GM12878 (cell line): Measurements from ENCODE around the gene TGFBRAP1. TPM values are rescaled to one million over a fixed set of nuclear protein-coding genes. Genes with fewer than 3 reads are reported as not detected.

Experiments
- ATAC-seq: fragments of 200-7000 bp; cut with Tn5 transposase; 3 replicates; pipeline ENCODE4 v1.9.1; 2020; ENCODE audit warnings: mild to moderate bottlenecking, moderate library complexity
- BruUV-seq: library from RNA; stranded (reverse); fragments of 400-500 nt; replicated peaks from 2 replicates; lab custom pipeline; 2021; lab: Mats Ljungman, UMichigan
- CTCF ChIA-PET: fragments of 300-600 bp; sonication (Branson Sonifier 250); formaldehyde crosslinking; extraction: SDS; loops from one replicate; lab custom pipeline; 2021; ENCODE audit warnings: inconsistent platforms; lab: Yijun Ruan, JAX
- POLR2A ChIA-PET: fragments of 350-600 bp; formaldehyde crosslinking; extraction: SDS; loops from one replicate; lab custom pipeline; 2021; ENCODE audit warnings: inconsistent platforms; lab: Charles Lee
- RAD21 ChIA-PET: fragments of 300-600 bp; sonication (Branson Sonifier 250); formaldehyde crosslinking; loops from one replicate; lab custom pipeline; 2023; ENCODE audit warnings: antibody characterized with exemption; ENCODE audit not compliant: unreplicated experiment; lab: Charles Lee
- SMC1A ChIA-PET: fragments of 300-600 bp; sonication (Branson Sonifier 250); formaldehyde crosslinking; loops from one replicate; lab custom pipeline; 2023; ENCODE audit not compliant: unreplicated experiment, uncharacterized antibody; lab: Charles Lee
- DNase-seq: peaks from one replicate; pipeline ENCODE4 v3.0.0-alpha.2; 2011; ENCODE audit warnings: low read depth, low spot score
- FAIRE-seq: peaks from 3 replicates; lab custom pipeline; 2011; peaks lifted over from hg19 to GRCh38; lab: Jason Lieb, UNC
- H2AFZ ChIP-seq: 2 replicates; pipeline ENCODE4 v1.6.0; 2011; ENCODE audit warnings: low read depth, low read length, control low read depth; ENCODE audit not compliant: control insufficient read depth
- H3K27ac ChIP-seq: 2 replicates; pipeline ENCODE4 v1.5.1; 2011; ENCODE audit warnings: control low read depth; ENCODE audit not compliant: control insufficient read depth, insufficient read depth
- H3K27me3 ChIP-seq, 2 experiments: replicated peaks in 1 of 2; 2 replicates each; pipeline versions ENCODE4 v1.6.0 to v1.6.1; 2011; ENCODE audit warnings: low read length in 1 of 2; ENCODE audit not compliant: control insufficient read depth in 2 of 2, insufficient read depth in 2 of 2
- H3K36me3 ChIP-seq, 2 experiments: 2 replicates each; pipeline ENCODE4 v1.5.1; 2011; ENCODE audit warnings: low read length in 1 of 2; ENCODE audit not compliant: control insufficient read depth in 2 of 2, insufficient read depth in 2 of 2
- H3K4me1 ChIP-seq: 2 replicates; pipeline ENCODE4 v1.6.1; 2011; ENCODE audit warnings: mild to moderate bottlenecking, low read length, moderate library complexity, mixed read lengths; ENCODE audit not compliant: control insufficient read depth, insufficient read depth
- H3K4me2 ChIP-seq: 2 replicates; pipeline ENCODE4 v1.6.0; 2011; ENCODE audit warnings: control low read depth; ENCODE audit not compliant: control insufficient read depth, insufficient read depth
- H3K4me3 ChIP-seq: fragments of 200-600 bp; sonication (generic); 2 replicates; pipeline ENCODE4 v1.5.1; 2016
- H3K79me2 ChIP-seq: 2 replicates; pipeline ENCODE4 v1.6.0; 2011; ENCODE audit warnings: low read length; ENCODE audit not compliant: control insufficient read depth, insufficient read depth
- H3K9ac ChIP-seq: 2 replicates; pipeline ENCODE4 v1.8.0; 2011; ENCODE audit warnings: low read length, control low read depth, mixed read lengths; ENCODE audit not compliant: control insufficient read depth, insufficient read depth
- H3K9me3 ChIP-seq: replicated peaks from 3 replicates; pipeline ENCODE4 v1.5.1; 2011; ENCODE audit warnings: mild to moderate bottlenecking, low read length; ENCODE audit not compliant: control insufficient read depth, insufficient read depth
- H4K20me1 ChIP-seq: 2 replicates; pipeline ENCODE4 v1.6.0; 2011; ENCODE audit not compliant: control insufficient read depth, insufficient read depth
- BACH1 ChIP-seq: fragments of 450-650 bp; IDR thresholded peaks from 2 replicates; pipeline ENCODE4 v1.6.1; 2017; ENCODE audit warnings: mild to moderate bottlenecking, borderline replicate concordance
- CUX1 ChIP-seq: IDR thresholded peaks from 2 replicates; pipeline ENCODE4 v1.6.1; 2012; ENCODE audit warnings: improper control_type of control experiment, low read depth, low read length; ENCODE audit not compliant: insufficient replicate concordance
- HCFC1 ChIP-seq: fragments of 150-350 bp; IDR thresholded peaks from 2 replicates; pipeline ENCODE4 v1.6.1; 2014; ENCODE audit warnings: low read length
- HDAC2 ChIP-seq: fragments of 200-600 bp; sonication (generic); IDR thresholded peaks from 2 replicates; pipeline ENCODE4 v1.6.1; 2017
- MAX ChIP-seq: IDR thresholded peaks from 2 replicates; pipeline ENCODE4 v1.6.1; 2012; ENCODE audit warnings: low read depth, low read length, improper control_type of control experiment
- MLLT1 ChIP-seq: fragments of 450-650 bp; IDR thresholded peaks from 2 replicates; pipeline ENCODE4 v1.6.1; 2016; ENCODE audit warnings: mild to moderate bottlenecking
- MYB ChIP-seq: fragments of 150-350 bp; IDR thresholded peaks from 2 replicates; pipeline ENCODE4 v1.6.1; 2014; ENCODE audit warnings: mild to moderate bottlenecking, low read depth, low read length, borderline replicate concordance
- NFXL1 ChIP-seq: fragments of 450-650 bp; IDR thresholded peaks from 2 replicates; pipeline ENCODE4 v1.6.1; 2017; ENCODE audit warnings: antibody characterized with exemption, mild to moderate bottlenecking, borderline replicate concordance
- NKRF ChIP-seq: fragments of 450-650 bp; conservative IDR thresholded peaks from 2 replicates; pipeline ENCODE4 v1.6.1; 2017; ENCODE audit warnings: mild to moderate bottlenecking, moderate library complexity
- SP1 ChIP-seq: IDR thresholded peaks from one replicate; pipeline ENCODE4 v1.6.1; 2011; ENCODE audit warnings: low read depth, low read length
- STAT3 ChIP-seq: IDR thresholded peaks from 2 replicates; pipeline ENCODE4 v1.6.1; 2011; ENCODE audit warnings: low read depth, low read length, improper control_type of control experiment
- TARDBP ChIP-seq: IDR thresholded peaks from 2 replicates; pipeline ENCODE4 v1.6.1; 2016; ENCODE audit warnings: borderline replicate concordance
- ZNF217 ChIP-seq: fragments of 450-650 bp; IDR thresholded peaks from 2 replicates; pipeline ENCODE4 v1.6.1; 2017; ENCODE audit warnings: antibody characterized with exemption, mild to moderate bottlenecking
- ZNF24 ChIP-seq: fragments of 450-650 bp; IDR thresholded peaks from 2 replicates; pipeline ENCODE4 v1.6.1; 2017; ENCODE audit warnings: antibody characterized with exemption, mild to moderate bottlenecking
- WGBS: methylation state at CpG from one replicate; pipeline ENCODE4 v1.1.6; 2016; ENCODE audit warnings: low lambda C conversion rate; ENCODE audit not compliant: insufficient replicate concordance, insufficient coverage; ENCODE audit errors: missing lambda C conversion rate; 5-methylcytosine and 5-hydroxymethylcytosine counted together
- in situ Hi-C: fragments of 300-500 bp; cut with MboI; formaldehyde crosslinking; loops from 9 replicates; pipeline ENCODE4 v1.14.3; 2018; ENCODE audit warnings: mixed read lengths
- intact Hi-C: fragments of 100-400 bp; cut with micrococcal nuclease; formaldehyde crosslinking; loops from one replicate; pipeline ENCODE4 v1.14.2; 2022; ENCODE audit not compliant: unreplicated experiment
- polyA plus RNA-seq, 11 experiments: library from polyadenylated mRNA; depleted of rRNA in 4 of 11; unstranded in 6 of 11; stranded (reverse) in 5 of 11; fragments of >200 nt; fragmentation: Nextera tagmentation in 4 of 11; fragmentation: Illumina TruSeq in 1 of 11; extraction: Ambion mirVana in 4 of 11; extraction: Trizol in 1 of 11; gene quantifications; 1 replicate in 1 of 11; 2 replicates in 10 of 11; pipeline versions ENCODE4 v1.2.1 to v1.2.3, GENCODE V29; 2011 to 2016; ENCODE audit warnings: inconsistent platforms in 2 of 11, missing spikeins in 2 of 11, low read depth in 1 of 11
- total RNA-seq, 4 experiments: library from RNA; depleted of rRNA in 3 of 4; stranded (reverse); fragments of >200 nt in 3 of 4; fragmentation: Illumina TruSeq in 1 of 4; extraction: Trizol in 1 of 4; gene quantifications; 2 replicates each; pipeline versions ENCODE4 v1.2.1 to v1.2.3, GENCODE V29; 2013 to 2021

TGFBRAP1 gene
- total and polyA plus RNA-seq, 10 of the 15 experiments (the other 5 are each of a cell fraction or from before 2014, with no cell fraction given), result 7.9 to 37.4 (median 23.7) TPM

GRCh38 chr2:105364436-105365139 is 35.1 kb upstream of the TGFBRAP1 start:
- no TSS peak for BruUV-seq
- Histone ChIP-seq H2AFZ (no peak overlapping the region), H3K9ac (no peak overlapping the region), H3K27me3 (no peaks in the 10 kb centered on the region), H3K4me3 (no peak overlapping the region), H3K36me3 (peaks cover 0 to 1% of the 10 kb centered on the region in 2 experiments; a peak in 1 of 4 replicates), H3K27ac (no peak overlapping the region), H4K20me1 (no peaks in the 10 kb centered on the region), H3K4me1 (no peaks in the 10 kb centered on the region), H3K9me3 (no peaks in the 10 kb centered on the region), H3K79me2 (no peaks in the 10 kb centered on the region), H3K4me2 (no peak overlapping the region)
- in situ Hi-C loops (no loop called here), intact Hi-C loops (no loop called here)
- ATAC-seq (no peak), DNase-seq (no peak), FAIRE-seq (no peak)
- ChIA-PET POLR2A (no interaction called here), SMC1A (interaction anchor here (1.0 to 1.6 kb wide), 2 partner anchors 19 to 152 kb away, joined by 3 to 5 read pairs; no protein-coding TSS in a partner anchor), RAD21 (interaction anchor here (0.7 kb wide), 1 partner anchor 1180 kb away, joined by 3 read pairs; no protein-coding TSS in a partner anchor), CTCF (interaction anchor here (0.8 to 1.6 kb wide), 4 partner anchors 18 to 180 kb away, joined by 3 to 5 read pairs (median 4); no protein-coding TSS in a partner anchor)
- WGBS, result 29% methylated on average over 5 of the region's 5 CpGs
- no peak for TF ChIP-seq SP1
- TF ChIP-seq NKRF, result no peak
- TF ChIP-seq MAX, result no peak
- TF ChIP-seq NFXL1, result no peak
- no peak for TF ChIP-seq MLLT1
- TF ChIP-seq MYB, result no peak
- TF ChIP-seq HCFC1, result no peak
- TF ChIP-seq ZNF24, result no peak
- no peak for TF ChIP-seq BACH1
- no peak for TF ChIP-seq HDAC2
- TF ChIP-seq ZNF217, result no peak
- TF ChIP-seq CUX1, result no peak
- TF ChIP-seq TARDBP, result no peak
- no peak for TF ChIP-seq STAT3
